Measurements from ENCODE around the gene THSD7A. TPM values are rescaled to one million over a fixed set of nuclear protein-coding genes. Genes with fewer than 3 reads are reported as not detected.

Gene THSD7A
- total RNA-seq, 1 donor from 2014 or later, result 14.3 TPM

DNA sequence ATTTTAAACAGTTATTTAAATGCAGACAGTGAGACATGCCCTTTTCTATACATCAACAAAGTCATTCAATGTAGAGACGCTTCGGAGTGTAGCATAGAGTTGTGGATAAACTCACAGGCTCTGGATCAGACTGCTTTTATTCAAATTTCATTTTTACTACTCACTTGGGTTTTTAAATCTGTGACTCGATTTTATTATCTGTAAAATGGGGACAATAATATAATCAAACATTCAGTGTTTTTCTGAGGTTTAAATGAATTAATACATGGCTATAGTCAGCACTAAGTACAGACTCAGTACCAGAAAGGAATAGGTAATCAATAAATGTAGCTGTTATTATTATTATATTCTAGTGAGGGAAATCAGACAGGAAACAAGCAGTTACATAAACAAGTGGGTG lies 43.4 kb downstream of the THSD7A start:
- Mint-ChIP-seq H3K4me1 (ENCODE audit: unreplicated experiment) (peaks cover 12% of the 10 kb centered on the region), H3K4me3 (no peak overlapping the region), H3K9me3 (no peaks in the 10 kb centered on the region), H3K27me3 (no peaks in the 10 kb centered on the region), H3K36me3 (peaks cover 7% of the 10 kb centered on the region), H3K27ac (no peak overlapping the region)
- TF ChIP-seq, protein P1, sequence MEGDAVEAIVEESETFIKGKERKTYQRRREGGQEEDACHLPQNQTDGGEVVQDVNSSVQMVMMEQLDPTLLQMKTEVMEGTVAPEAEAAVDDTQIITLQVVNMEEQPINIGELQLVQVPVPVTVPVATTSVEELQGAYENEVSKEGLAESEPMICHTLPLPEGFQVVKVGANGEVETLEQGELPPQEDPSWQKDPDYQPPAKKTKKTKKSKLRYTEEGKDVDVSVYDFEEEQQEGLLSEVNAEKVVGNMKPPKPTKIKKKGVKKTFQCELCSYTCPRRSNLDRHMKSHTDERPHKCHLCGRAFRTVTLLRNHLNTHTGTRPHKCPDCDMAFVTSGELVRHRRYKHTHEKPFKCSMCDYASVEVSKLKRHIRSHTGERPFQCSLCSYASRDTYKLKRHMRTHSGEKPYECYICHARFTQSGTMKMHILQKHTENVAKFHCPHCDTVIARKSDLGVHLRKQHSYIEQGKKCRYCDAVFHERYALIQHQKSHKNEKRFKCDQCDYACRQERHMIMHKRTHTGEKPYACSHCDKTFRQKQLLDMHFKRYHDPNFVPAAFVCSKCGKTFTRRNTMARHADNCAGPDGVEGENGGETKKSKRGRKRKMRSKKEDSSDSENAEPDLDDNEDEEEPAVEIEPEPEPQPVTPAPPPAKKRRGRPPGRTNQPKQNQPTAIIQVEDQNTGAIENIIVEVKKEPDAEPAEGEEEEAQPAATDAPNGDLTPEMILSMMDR (conservative IDR thresholded peaks at IDR 0.05), result no peak
- no peak for DNase-seq (ENCODE audit: extremely low spot score, unreplicated experiment)

GRCh38 chr7:11787534-11787933 lies 44.5 kb downstream of the THSD7A start:
- TF ChIP-seq, protein P1 (conservative IDR thresholded peaks at IDR 0.05), result no peak
- H3K4me1 Mint-ChIP-seq (ENCODE audit: unreplicated experiment), result peaks cover 12% of the 10 kb centered on the region
- H3K27ac Mint-ChIP-seq, result no peak overlapping the region
- H3K27me3 Mint-ChIP-seq, result no peaks in the 10 kb centered on the region
- no peak for DNase-seq (ENCODE audit: extremely low spot score, unreplicated experiment)
- no peaks in the 10 kb centered on the region for H3K9me3 Mint-ChIP-seq
- peaks cover 7% of the 10 kb centered on the region for H3K36me3 Mint-ChIP-seq
- no peak overlapping the region for H3K4me3 Mint-ChIP-seq

- peak overlapping the region; percentile 2 for H3K4me3 Mint-ChIP-seq
- peaks cover 8% of the 10 kb centered on the region for H3K4me1 Mint-ChIP-seq (ENCODE audit: unreplicated experiment)
- peaks cover 7% of the 10 kb centered on the region for H3K36me3 Mint-ChIP-seq
- no peaks in the 10 kb centered on the region for H3K27me3 Mint-ChIP-seq
- no peaks in the 10 kb centered on the region for H3K9me3 Mint-ChIP-seq
- TF ChIP-seq, protein P1 (conservative IDR thresholded peaks at IDR 0.05), result no peak
- no peak overlapping the region for H3K27ac Mint-ChIP-seq
- DNase-seq (ENCODE audit: extremely low spot score, unreplicated experiment), result no peak
Measured at GRCh38 chr7:11786186-11786585, 45.8 kb downstream of the THSD7A start.

GRCh38 chr7:11784769-11785536 lies 47.0 kb downstream of the THSD7A start:
- Mint-ChIP-seq H3K4me3 (no peak overlapping the region), H3K27ac (no peak overlapping the region), H3K27me3 (no peaks in the 10 kb centered on the region), H3K9me3 (peaks cover 4% of the 10 kb centered on the region), H3K36me3 (peaks cover 7% of the 10 kb centered on the region), H3K4me1 (ENCODE audit: unreplicated experiment) (peaks cover 8% of the 10 kb centered on the region)
- TF ChIP-seq, protein P1 (conservative IDR thresholded peaks at IDR 0.05), result no peak
- DNase-seq (ENCODE audit: extremely low spot score, unreplicated experiment), result no peak

- Mint-ChIP-seq H3K27me3 (no peaks in the 10 kb centered on the region), H3K27ac (no peak overlapping the region), H3K4me3 (no peak overlapping the region), H3K4me1 (ENCODE audit: unreplicated experiment) (peaks cover 3% of the 10 kb centered on the region), H3K9me3 (peaks cover 13% of the 10 kb centered on the region), H3K36me3 (no peaks in the 10 kb centered on the region)
- no peak for DNase-seq (ENCODE audit: extremely low spot score, unreplicated experiment)
- TF ChIP-seq, protein P1 (conservative IDR thresholded peaks at IDR 0.05), result no peak
Measured at GRCh38 chr7:11779864-11780674, 51.9 kb downstream of the THSD7A start.

Data from type B pancreatic cell (in vitro differentiated cells).